ENCODE measurements around the gene SH3BP2.

DNA sequence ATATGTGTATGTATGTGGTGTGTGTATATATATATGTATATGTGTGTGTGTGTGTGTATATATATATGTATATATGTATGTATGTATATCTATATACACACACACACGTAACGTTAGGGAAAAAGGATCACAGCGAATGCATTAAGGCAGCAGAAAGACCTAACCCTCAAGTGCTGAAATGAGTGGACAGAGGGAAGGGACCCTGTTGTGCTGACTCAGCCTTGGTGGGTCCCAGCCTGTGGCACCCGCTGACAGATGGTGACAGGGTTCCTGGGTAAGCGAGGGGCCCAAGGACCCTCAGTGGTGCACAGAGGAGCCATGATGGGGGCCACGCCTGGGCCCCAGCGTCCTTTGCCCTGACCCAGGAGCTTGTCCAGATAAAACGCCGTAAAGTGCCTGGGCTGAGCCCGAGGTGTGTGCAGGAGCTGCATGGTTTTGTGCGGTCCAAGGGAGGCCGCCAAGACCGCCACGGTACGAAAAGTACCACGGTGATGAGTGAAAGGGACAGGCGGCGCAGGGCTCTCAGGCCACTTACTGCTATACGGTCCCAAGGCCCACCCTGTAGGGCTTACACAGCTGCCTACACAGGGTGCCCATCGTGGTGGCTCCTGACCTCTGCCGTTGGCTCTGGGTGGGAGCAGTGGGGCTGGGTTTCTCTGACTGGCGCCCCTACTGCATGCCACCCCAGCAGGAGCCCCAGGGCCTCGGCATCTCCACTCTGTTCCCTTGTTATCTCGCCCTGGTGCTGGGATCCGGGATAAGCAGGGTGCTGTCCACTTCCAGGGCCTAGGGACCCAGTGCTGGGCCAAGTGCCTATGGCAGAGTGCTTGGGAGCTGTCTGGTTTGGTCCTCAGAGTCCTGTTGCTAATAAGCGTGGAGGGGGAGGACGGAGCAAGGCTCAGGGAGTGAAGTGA is 10.0 kb downstream of the SH3BP2 start:
- TF ChIP-seq CTCF (conservative IDR thresholded peaks at IDR 0.05; ENCODE audit: low read depth, low read length) (no peak), EZH2phosphoT487 (IDR thresholded peaks at IDR 0.05; ENCODE audit: borderline replicate concordance, low read length) (no peak)

Measured in PC-3 (cell line).